ENCODE data around the gene CCDC167.
"Not testable (repeated sequence)": the region's sequence is repeated elsewhere in the genome, so short reads cannot be mapped to it uniquely, and the experiment has no call there.

The CCDC167 gene

GRCh38 chr6:37511201-37511600, 11.5 kb upstream of the CCDC167 start:
- no peak for DNase-seq (ENCODE audit: low read depth in 2 of 2)

GRCh38 chr6:37507690-37508421, 8.2 kb upstream of the CCDC167 start:
- no peak for DNase-seq (ENCODE audit: low read depth in 2 of 2)

- DNase-seq (ENCODE audit: low read depth in 2 of 2): no peak
Measured at GRCh38 chr6:37507077-37507476, 7.4 kb upstream of the CCDC167 start.

- DNase-seq (ENCODE audit: low read depth in 2 of 2): no peak
Measured at GRCh38 chr6:37506479-37506878, 6.8 kb upstream of the CCDC167 start.

GRCh38 chr6:37504024-37504423, 4.3 kb upstream of the CCDC167 start:
- DNase-seq (ENCODE audit: low read depth in 2 of 2): no peak

- no peak for DNase-seq (ENCODE audit: low read depth in 2 of 2)
Measured at GRCh38 chr6:37503309-37503965, 3.7 kb upstream of the CCDC167 start.

- DNase-seq (ENCODE audit: low read depth in 2 of 2): no peak
Measured at GRCh38 chr6:37502703-37503291, 3.1 kb upstream of the CCDC167 start.

- DNase-seq (ENCODE audit: low read depth in 2 of 2): no peak
Measured at GRCh38 chr6:37501632-37502491, 2.2 kb upstream of the CCDC167 start.

- not testable (repeated sequence) for DNase-seq (ENCODE audit: low read depth in 2 of 2)
Measured at GRCh38 chr6:37500904-37501303, 1.2 kb upstream of the CCDC167 start.

GRCh38 chr6:37500294-37500608, 558 bp upstream of the CCDC167 start:
- no peak for DNase-seq (ENCODE audit: low read depth in 2 of 2)

- DNase-seq (ENCODE audit: low read depth in 2 of 2): no peak
Measured at GRCh38 chr6:37496951-37497885, 2.5 kb downstream of the CCDC167 start.

- DNase-seq (ENCODE audit: low read depth in 2 of 2): peak in 1 of 2 donors; percentile 40
Measured at GRCh38 chr6:37495244-37495934, 4.3 kb downstream of the CCDC167 start.

- no peak for DNase-seq (ENCODE audit: low read depth in 2 of 2)
Measured at GRCh38 chr6:37493661-37493995, 6.1 kb downstream of the CCDC167 start.

- DNase-seq (ENCODE audit: low read depth in 2 of 2): no peak
Measured at GRCh38 chr6:37492991-37493660, 6.6 kb downstream of the CCDC167 start.

- no peak for DNase-seq (ENCODE audit: low read depth in 2 of 2)
Measured at GRCh38 chr6:37492236-37492972, 7.3 kb downstream of the CCDC167 start.

- no peak for DNase-seq (ENCODE audit: low read depth in 2 of 2)
Measured at GRCh38 chr6:37491830-37492208, 7.9 kb downstream of the CCDC167 start.

GRCh38 chr6:37491171-37491829, 8.4 kb downstream of the CCDC167 start:
- no peak for DNase-seq (ENCODE audit: low read depth in 2 of 2)

- DNase-seq (ENCODE audit: low read depth in 2 of 2): no peak
Measured at GRCh38 chr6:37490536-37491170, 9.0 kb downstream of the CCDC167 start.
